ENCODE data around the gene PTPRT. TPM values are rescaled to one million over a fixed set of nuclear protein-coding genes. Genes with fewer than 3 reads are reported as not detected.

Gene PTPRT
- polyA plus RNA-seq, 1 of the 3 experiments (the other 2 are of a cell fraction) = not detected

DNA sequence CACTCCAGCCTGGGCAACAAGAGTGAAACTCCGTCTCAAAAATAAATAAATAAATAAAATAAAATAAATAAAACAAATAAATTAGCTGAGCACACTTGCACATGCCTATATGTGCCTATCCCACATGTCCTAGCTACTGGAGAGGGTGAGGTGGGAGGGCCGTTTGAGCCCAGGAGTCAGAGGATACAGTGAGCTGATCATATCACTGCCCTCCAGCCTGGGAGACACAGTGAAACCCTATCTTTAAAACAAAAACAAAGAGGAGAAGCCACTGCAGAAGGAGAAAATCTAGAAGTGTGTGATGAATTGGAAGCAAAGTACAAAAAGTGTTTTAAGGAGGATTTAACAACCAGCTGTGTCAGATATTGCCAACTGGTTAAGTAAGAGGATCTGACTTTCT is 728.4 kb downstream of the PTPRT start:
- H2AFZ ChIP-seq (ENCODE audit: low read depth) = no peak overlapping the region
- H3K27ac ChIP-seq (ENCODE audit: low read depth in 2 of 2, low read length in 1 of 2) = no peak overlapping the region
- no peak for TF ChIP-seq MAX (IDR thresholded peaks at IDR 0.05; ENCODE audit: low read depth)
- no peak for TF ChIP-seq MEF2A (IDR thresholded peaks at IDR 0.05; ENCODE audit: borderline replicate concordance, low read depth)
- no peak for TF ChIP-seq RFX5 (IDR thresholded peaks at IDR 0.05; ENCODE audit: low read length)
- no peak for TF ChIP-seq YY1 (IDR thresholded peaks at IDR 0.05; ENCODE audit: low read depth)
- no peak for TF ChIP-seq PBX3 (IDR thresholded peaks at IDR 0.05)
- no peak for TF ChIP-seq CHD2 (IDR thresholded peaks at IDR 0.05; ENCODE audit: low read length, partially characterized antibody)
- TF ChIP-seq USF1 (IDR thresholded peaks at IDR 0.05; ENCODE audit: borderline replicate concordance, low read depth) = no peak
- no peak for TF ChIP-seq ELF1 (IDR thresholded peaks at IDR 0.05)
- TF ChIP-seq RAD21 (IDR thresholded peaks at IDR 0.05; ENCODE audit: low read length) = no peak
- no peak for TF ChIP-seq TEAD4 (IDR thresholded peaks at IDR 0.05; ENCODE audit: borderline replicate concordance, insufficient read depth)
- TF ChIP-seq, protein P1, sequence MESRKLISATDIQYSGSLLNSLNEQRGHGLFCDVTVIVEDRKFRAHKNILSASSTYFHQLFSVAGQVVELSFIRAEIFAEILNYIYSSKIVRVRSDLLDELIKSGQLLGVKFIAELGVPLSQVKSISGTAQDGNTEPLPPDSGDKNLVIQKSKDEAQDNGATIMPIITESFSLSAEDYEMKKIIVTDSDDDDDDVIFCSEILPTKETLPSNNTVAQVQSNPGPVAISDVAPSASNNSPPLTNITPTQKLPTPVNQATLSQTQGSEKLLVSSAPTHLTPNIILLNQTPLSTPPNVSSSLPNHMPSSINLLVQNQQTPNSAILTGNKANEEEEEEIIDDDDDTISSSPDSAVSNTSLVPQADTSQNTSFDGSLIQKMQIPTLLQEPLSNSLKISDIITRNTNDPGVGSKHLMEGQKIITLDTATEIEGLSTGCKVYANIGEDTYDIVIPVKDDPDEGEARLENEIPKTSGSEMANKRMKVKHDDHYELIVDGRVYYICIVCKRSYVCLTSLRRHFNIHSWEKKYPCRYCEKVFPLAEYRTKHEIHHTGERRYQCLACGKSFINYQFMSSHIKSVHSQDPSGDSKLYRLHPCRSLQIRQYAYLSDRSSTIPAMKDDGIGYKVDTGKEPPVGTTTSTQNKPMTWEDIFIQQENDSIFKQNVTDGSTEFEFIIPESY (IDR thresholded peaks at IDR 0.05; ENCODE audit: borderline replicate concordance, low read depth) = no peak
- TF ChIP-seq RCOR1 (IDR thresholded peaks at IDR 0.05; ENCODE audit: low read length) = no peak
- no peak for TF ChIP-seq MXI1 (IDR thresholded peaks at IDR 0.05; ENCODE audit: low read depth, low read length)
- TF ChIP-seq, protein P2, sequence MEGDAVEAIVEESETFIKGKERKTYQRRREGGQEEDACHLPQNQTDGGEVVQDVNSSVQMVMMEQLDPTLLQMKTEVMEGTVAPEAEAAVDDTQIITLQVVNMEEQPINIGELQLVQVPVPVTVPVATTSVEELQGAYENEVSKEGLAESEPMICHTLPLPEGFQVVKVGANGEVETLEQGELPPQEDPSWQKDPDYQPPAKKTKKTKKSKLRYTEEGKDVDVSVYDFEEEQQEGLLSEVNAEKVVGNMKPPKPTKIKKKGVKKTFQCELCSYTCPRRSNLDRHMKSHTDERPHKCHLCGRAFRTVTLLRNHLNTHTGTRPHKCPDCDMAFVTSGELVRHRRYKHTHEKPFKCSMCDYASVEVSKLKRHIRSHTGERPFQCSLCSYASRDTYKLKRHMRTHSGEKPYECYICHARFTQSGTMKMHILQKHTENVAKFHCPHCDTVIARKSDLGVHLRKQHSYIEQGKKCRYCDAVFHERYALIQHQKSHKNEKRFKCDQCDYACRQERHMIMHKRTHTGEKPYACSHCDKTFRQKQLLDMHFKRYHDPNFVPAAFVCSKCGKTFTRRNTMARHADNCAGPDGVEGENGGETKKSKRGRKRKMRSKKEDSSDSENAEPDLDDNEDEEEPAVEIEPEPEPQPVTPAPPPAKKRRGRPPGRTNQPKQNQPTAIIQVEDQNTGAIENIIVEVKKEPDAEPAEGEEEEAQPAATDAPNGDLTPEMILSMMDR (IDR thresholded peaks at IDR 0.05) = no peak
- TF ChIP-seq FOXJ3 (CRISPR knock-in tag; IDR thresholded peaks at IDR 0.05) = no peak
- no peak for TF ChIP-seq SIN3A (IDR thresholded peaks at IDR 0.05; ENCODE audit: borderline replicate concordance, low read depth, low read length)
- no peak for TF ChIP-seq EZH2phosphoT487 (IDR thresholded peaks at IDR 0.05; ENCODE audit: borderline replicate concordance, low read depth)
- no peak for TF ChIP-seq REST (IDR thresholded peaks at IDR 0.05; ENCODE audit: low read depth, low read length)
- no peaks in the 10 kb centered on the region for H3K36me3 ChIP-seq (replicated peaks in 1 of 2; ENCODE audit: control insufficient read depth in 1 of 2, insufficient read depth in 2 of 2, low read length in 1 of 2)
- no peak overlapping the region for H3K4me2 ChIP-seq
- H3K4me3 ChIP-seq (ENCODE audit: low read depth in 2 of 2, low read length in 1 of 2) = no peak overlapping the region
- WGBS (ENCODE audit: low lambda C conversion rate) = 30% methylated on average over 2 of the region's 2 CpGs
- no peaks in the 10 kb centered on the region for H3K79me2 ChIP-seq (ENCODE audit: insufficient read depth)
- no peak for DNase-seq
- POLR2A ChIA-PET = no interaction called here
- H3K9me2 ChIP-seq = no peaks in the 10 kb centered on the region
- CTCF ChIA-PET = interaction anchor here (1.0 kb wide), 1 partner anchor 506 kb away, joined by 3 read pairs; no protein-coding TSS in a partner anchor
- H3K9ac ChIP-seq = no peak overlapping the region
- H3K27me3 ChIP-seq (ENCODE audit: insufficient read depth) = no peaks in the 10 kb centered on the region
- peaks cover 2% of the 10 kb centered on the region; the same call in 1 of the 2 replicates for H3K9me3 ChIP-seq
- no peaks in the 10 kb centered on the region for H3F3A ChIP-seq (replicated peaks; ENCODE audit: insufficient read depth)
- no peaks in the 10 kb centered on the region for H4K20me1 ChIP-seq (ENCODE audit: insufficient read depth)
- H3K4me1 ChIP-seq (ENCODE audit: control insufficient read depth in 1 of 2, insufficient read depth in 2 of 2, low read depth in 1 of 2, low read length in 1 of 2) = no peaks in the 10 kb centered on the region

All from SK-N-SH (cell line).